Measurements from ENCODE around the gene CANT1.

- no peak for TF ChIP-seq CTCF (IDR thresholded peaks at IDR 0.05 in 2 of 3, conservative IDR thresholded peaks at IDR 0.05 in 1 of 3; ENCODE audit: borderline replicate concordance in 1 of 3, insufficient read depth in 1 of 3, low read depth in 2 of 3, low read length in 2 of 3)
- no peak for TF ChIP-seq POLR2A (IDR thresholded peaks at IDR 0.05; ENCODE audit: borderline replicate concordance, extremely low read depth, insufficient read depth, insufficient read length)
- TF ChIP-seq CEBPB (IDR thresholded peaks at IDR 0.05; ENCODE audit: low read depth), result no peak
- TF ChIP-seq ZNF274 (IDR thresholded peaks at IDR 0.05; ENCODE audit: low read depth, low read length), result no peak
- TF ChIP-seq EZH2 (IDR thresholded peaks at IDR 0.05), result no peak
- no peak for TF ChIP-seq RAD21 (IDR thresholded peaks at IDR 0.05; ENCODE audit: low read depth)
- TF ChIP-seq POLR2AphosphoS5 (IDR thresholded peaks at IDR 0.05; ENCODE audit: low read depth, low read length), result no peak
- no peak for TF ChIP-seq ZBTB33 (IDR thresholded peaks at IDR 0.05; ENCODE audit: extremely low read depth, insufficient replicate concordance, low read length)
Observed at GRCh38 chr17:79039171-79039570, 29.6 kb upstream of the CANT1 start.

Data from HCT116 (cell line).